OCI-LY3 (cell line): Measurements from ENCODE around the gene ZCCHC24.

Experiments used
- EZH2phosphoT487 ChIP-seq: fragments of 200-600 bp; shearing (Covaris generic); IDR thresholded peaks from 2 replicates; pipeline ENCODE4 v1.6.1; 2018; ENCODE audit warnings: antibody characterized with exemption, mixed run types, low read depth
- TF ChIP-seq, protein P1 (sequence below): fragments of 200-600, 300-600 bp; sonication (generic); IDR thresholded peaks from 2 replicates; pipeline ENCODE4 v1.5.1; 2014; ENCODE audit warnings: antibody characterized with exemption, low read length, low read depth

- TF ChIP-seq, protein P1, sequence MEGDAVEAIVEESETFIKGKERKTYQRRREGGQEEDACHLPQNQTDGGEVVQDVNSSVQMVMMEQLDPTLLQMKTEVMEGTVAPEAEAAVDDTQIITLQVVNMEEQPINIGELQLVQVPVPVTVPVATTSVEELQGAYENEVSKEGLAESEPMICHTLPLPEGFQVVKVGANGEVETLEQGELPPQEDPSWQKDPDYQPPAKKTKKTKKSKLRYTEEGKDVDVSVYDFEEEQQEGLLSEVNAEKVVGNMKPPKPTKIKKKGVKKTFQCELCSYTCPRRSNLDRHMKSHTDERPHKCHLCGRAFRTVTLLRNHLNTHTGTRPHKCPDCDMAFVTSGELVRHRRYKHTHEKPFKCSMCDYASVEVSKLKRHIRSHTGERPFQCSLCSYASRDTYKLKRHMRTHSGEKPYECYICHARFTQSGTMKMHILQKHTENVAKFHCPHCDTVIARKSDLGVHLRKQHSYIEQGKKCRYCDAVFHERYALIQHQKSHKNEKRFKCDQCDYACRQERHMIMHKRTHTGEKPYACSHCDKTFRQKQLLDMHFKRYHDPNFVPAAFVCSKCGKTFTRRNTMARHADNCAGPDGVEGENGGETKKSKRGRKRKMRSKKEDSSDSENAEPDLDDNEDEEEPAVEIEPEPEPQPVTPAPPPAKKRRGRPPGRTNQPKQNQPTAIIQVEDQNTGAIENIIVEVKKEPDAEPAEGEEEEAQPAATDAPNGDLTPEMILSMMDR = no peak
- TF ChIP-seq EZH2phosphoT487 = no peak
Observed at GRCh38 chr10:79399223-79399831, 46.1 kb downstream of the ZCCHC24 start.
